ENCODE measurements around the gene PLET1. TPM values are rescaled to one million over a fixed set of nuclear protein-coding genes. Genes with fewer than 3 reads are reported as not detected.

PLET1 gene
- total RNA-seq, 2 donors from 2014 or later, result not detected

DNA sequence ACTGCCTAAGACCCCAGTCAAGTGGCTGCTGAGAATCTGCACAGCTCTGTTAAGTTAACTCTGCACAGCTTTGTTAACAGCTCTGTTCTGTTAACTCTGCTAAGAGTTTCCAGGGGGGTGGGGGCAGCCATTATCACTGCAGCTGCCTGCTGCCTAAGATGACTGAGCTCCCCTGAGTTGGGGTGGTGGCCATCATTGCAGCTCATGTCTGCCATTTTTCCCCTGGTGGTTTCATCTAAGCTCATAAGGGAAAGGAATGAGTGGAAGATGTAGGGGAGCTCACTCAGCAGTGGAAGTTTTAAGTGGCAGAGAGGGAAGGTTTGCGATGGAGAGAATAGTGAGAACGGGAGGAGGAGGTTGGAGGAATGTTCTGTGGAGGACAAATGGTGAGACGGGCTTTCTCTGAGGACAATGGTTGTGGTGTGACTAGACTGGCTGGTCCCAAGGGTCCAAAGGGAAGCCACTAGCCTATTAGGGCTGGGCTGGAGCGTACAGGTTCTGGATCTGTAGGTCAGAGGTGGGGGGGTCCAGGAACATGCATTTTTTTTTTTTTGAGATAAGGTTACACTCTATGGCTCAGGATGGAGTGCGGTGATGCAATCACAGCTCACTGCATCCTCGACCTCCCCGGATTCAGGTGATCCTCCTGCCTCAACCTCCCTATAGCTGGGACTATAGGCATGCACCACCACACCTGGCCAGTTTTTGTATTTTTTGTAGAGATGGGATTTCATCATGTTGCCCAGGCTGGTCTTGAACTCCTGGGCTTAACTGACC, 13.5 kb upstream of the PLET1 start:
- Histone ChIP-seq H3K27me3 (replicated peaks; ENCODE audit: insufficient read depth) (no peaks in the 10 kb centered on the region), H3K36me3 (no peaks in the 10 kb centered on the region), H3K4me1 (replicated peaks) (no peaks in the 10 kb centered on the region), H3K4me3 (no peak overlapping the region), H3K9me3 (no peaks in the 10 kb centered on the region), H3K27ac (no peak overlapping the region)
- DNase-seq (ENCODE audit: low spot score), result no peak
- intact Hi-C loops (cut with DNase I), result no loop called here
- 89% methylated on average over 7 of the region's 7 CpGs for WGBS
- no peak for TF ChIP-seq POLR2A (IDR thresholded peaks at IDR 0.05)
- TF ChIP-seq, protein P1, sequence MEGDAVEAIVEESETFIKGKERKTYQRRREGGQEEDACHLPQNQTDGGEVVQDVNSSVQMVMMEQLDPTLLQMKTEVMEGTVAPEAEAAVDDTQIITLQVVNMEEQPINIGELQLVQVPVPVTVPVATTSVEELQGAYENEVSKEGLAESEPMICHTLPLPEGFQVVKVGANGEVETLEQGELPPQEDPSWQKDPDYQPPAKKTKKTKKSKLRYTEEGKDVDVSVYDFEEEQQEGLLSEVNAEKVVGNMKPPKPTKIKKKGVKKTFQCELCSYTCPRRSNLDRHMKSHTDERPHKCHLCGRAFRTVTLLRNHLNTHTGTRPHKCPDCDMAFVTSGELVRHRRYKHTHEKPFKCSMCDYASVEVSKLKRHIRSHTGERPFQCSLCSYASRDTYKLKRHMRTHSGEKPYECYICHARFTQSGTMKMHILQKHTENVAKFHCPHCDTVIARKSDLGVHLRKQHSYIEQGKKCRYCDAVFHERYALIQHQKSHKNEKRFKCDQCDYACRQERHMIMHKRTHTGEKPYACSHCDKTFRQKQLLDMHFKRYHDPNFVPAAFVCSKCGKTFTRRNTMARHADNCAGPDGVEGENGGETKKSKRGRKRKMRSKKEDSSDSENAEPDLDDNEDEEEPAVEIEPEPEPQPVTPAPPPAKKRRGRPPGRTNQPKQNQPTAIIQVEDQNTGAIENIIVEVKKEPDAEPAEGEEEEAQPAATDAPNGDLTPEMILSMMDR (IDR thresholded peaks at IDR 0.05), result no peak
- no peak for TF ChIP-seq POLR2AphosphoS5 (IDR thresholded peaks at IDR 0.05)

DNA sequence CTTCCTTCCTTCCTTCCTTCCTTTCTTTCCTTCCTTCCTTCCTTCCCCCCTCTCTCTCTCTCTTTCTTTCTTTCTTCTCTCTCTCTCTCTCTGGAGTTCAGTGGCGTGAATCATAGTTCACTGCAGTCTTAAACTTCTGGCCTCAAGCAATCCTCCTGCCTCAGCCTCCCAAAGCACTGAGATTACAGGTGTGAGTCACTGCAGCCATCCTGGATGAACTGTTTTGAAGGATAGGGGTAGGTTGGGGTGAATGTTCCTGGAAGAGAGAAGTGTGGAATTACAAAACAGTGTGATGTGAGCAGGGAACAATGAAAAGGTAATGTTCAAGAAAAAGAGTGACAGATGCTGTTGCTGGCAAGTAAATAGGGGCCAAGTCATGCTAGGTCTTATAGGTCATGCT, 12.4 kb upstream of the PLET1 start:
- no peaks in the 10 kb centered on the region for H3K9me3 ChIP-seq
- H3K36me3 ChIP-seq, result no peaks in the 10 kb centered on the region
- 100% methylated on average over 1 of the region's 1 CpG for WGBS
- no peak for TF ChIP-seq POLR2A (IDR thresholded peaks at IDR 0.05)
- TF ChIP-seq POLR2AphosphoS5 (IDR thresholded peaks at IDR 0.05), result no peak
- TF ChIP-seq, protein P1 (IDR thresholded peaks at IDR 0.05), result no peak
- H3K4me3 ChIP-seq, result no peak overlapping the region
- H3K27me3 ChIP-seq (replicated peaks; ENCODE audit: insufficient read depth), result no peaks in the 10 kb centered on the region
- no peak for DNase-seq (ENCODE audit: low spot score)
- intact Hi-C loops (cut with DNase I), result no loop called here
- no peak overlapping the region for H3K27ac ChIP-seq
- H3K4me1 ChIP-seq (replicated peaks), result no peaks in the 10 kb centered on the region

DNA sequence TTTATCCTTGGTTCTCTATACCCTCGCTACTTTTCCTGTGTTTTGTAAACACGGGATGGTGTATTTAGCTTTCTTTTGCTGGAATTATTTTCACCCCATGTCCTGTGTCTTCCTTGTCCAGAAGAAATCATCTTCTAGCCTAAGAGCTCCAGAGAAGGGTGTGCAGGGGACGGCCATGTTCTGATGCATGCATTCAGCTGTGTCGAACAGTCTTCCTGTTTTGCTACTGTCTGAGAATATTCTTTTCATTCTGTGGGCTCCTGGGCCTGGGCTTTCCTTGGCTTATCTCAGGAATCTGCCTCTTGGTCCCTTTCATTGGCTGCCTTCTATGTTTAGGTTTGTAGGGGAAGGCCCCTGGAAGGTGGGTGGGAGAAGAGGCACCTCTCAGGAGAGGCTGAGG, 10.6 kb upstream of the PLET1 start:
- Histone ChIP-seq H3K9me3 (no peaks in the 10 kb centered on the region), H3K4me3 (no peak overlapping the region), H3K27me3 (replicated peaks; ENCODE audit: insufficient read depth) (no peaks in the 10 kb centered on the region), H3K27ac (no peak overlapping the region), H3K4me1 (replicated peaks) (no peaks in the 10 kb centered on the region), H3K36me3 (no peaks in the 10 kb centered on the region)
- intact Hi-C loops (cut with DNase I), result no loop called here
- no peak for DNase-seq (ENCODE audit: low spot score)
- 94% methylated on average over 4 of the region's 4 CpGs for WGBS
- TF ChIP-seq POLR2AphosphoS5 (IDR thresholded peaks at IDR 0.05), result no peak
- TF ChIP-seq, protein P1 (IDR thresholded peaks at IDR 0.05), result no peak
- TF ChIP-seq POLR2A (IDR thresholded peaks at IDR 0.05), result no peak

DNA sequence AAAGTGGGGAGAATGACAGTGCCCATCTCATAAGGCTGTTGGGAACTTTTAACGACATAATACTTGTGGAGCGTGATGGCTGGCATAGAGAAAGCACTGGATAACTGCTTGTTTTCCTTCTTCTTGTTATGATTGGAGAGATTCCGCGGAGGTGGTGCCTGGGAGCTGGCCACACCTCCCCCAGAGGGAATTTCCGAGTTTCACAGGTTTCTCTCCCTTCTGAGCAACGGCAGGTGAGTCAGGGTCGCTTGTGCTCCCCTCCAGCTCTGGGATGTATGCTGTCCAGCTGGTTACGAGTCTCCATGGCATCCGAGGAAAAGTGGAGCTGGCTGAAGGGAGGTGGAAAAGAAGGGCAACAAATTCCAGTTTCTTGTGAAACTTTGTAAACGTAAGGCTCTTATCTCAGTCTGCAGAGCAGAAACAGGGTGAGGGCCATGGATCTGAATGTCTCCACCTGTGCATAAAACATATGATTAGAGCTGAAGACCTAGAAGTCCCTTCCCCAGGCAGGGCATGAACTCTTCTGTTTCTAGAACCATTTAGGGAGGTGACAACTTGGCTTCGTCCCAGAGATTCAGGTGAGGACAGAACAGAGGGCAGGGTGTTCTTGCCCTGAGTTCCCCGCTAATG, 10.0 kb upstream of the PLET1 start:
- H3K4me3 ChIP-seq, result no peak overlapping the region
- H3K27ac ChIP-seq, result no peak overlapping the region
- no peaks in the 10 kb centered on the region for H3K9me3 ChIP-seq
- 42% methylated on average over 12 of the region's 12 CpGs for WGBS
- DNase-seq (ENCODE audit: low spot score), result no peak
- no peak for TF ChIP-seq POLR2AphosphoS5 (IDR thresholded peaks at IDR 0.05)
- TF ChIP-seq, protein P1 (IDR thresholded peaks at IDR 0.05), result no peak
- TF ChIP-seq POLR2A (IDR thresholded peaks at IDR 0.05), result no peak
- intact Hi-C loops (cut with DNase I), result no loop called here
- H3K36me3 ChIP-seq, result no peaks in the 10 kb centered on the region
- H3K4me1 ChIP-seq (replicated peaks), result no peaks in the 10 kb centered on the region
- no peaks in the 10 kb centered on the region for H3K27me3 ChIP-seq (replicated peaks; ENCODE audit: insufficient read depth)

DNA sequence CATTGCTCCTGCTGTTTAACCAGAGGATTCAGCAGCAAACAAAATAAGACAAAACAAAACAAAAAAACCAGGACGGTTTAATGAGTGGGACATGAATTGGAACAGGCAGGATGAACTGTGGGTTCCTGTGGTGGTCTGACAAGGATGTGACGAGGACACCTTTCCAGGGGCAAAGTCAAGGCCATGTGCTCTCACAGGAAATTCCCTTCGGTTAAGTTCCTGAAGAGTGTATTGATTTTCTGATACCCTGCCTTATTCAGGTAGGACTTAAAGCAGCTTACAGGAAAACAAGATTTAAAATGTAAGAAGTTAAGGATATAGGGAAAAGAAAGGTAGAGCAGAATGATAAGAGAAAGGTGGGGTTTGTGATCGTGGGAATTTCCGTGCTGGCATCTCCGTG, 8.5 kb upstream of the PLET1 start:
- H3K9me3 ChIP-seq, result no peaks in the 10 kb centered on the region
- WGBS, result 82% methylated on average over 6 of the region's 6 CpGs

More for the DNA sequence above, 8.5 kb upstream of the PLET1 start:
- no peak for DNase-seq (ENCODE audit: low spot score)
- Histone ChIP-seq H3K27ac (no peak overlapping the region), H3K27me3 (replicated peaks; ENCODE audit: insufficient read depth) (no peaks in the 10 kb centered on the region), H3K4me3 (no peak overlapping the region), H3K4me1 (replicated peaks) (no peaks in the 10 kb centered on the region), H3K36me3 (no peaks in the 10 kb centered on the region)
- TF ChIP-seq POLR2AphosphoS5 (IDR thresholded peaks at IDR 0.05), result no peak
- TF ChIP-seq, protein P1 (IDR thresholded peaks at IDR 0.05), result no peak
- no peak for TF ChIP-seq POLR2A (IDR thresholded peaks at IDR 0.05)
- intact Hi-C loops (cut with DNase I), result no loop called here

Measured in prostate gland (tissue), 2 donors.